Left ventricle myocardium superior (tissue), 1 donor: ENCODE measurements around the gene LRRC39. TPM values are rescaled to one million over a fixed set of nuclear protein-coding genes. Genes with fewer than 3 reads are reported as not detected.
"Not testable (repeated sequence)": the region's sequence is repeated elsewhere in the genome, so short reads cannot be mapped to it uniquely, and the experiment has no call there.

Source experiments
- ATAC-seq: fragments of 200-7000 bp; cut with Tn5 transposase; one replicate; pipeline ENCODE4 v1.9.1; 2020; ENCODE audit warnings: mild to moderate bottlenecking, moderate library complexity
- DNase-seq: peaks from one replicate; pipeline ENCODE4 v3.0.0-alpha.2; 2020
- intact Hi-C: fragments of 100-400 bp; cut with micrococcal nuclease; formaldehyde crosslinking; loops from one replicate; pipeline ENCODE4 v1.11.0; 2022
- long read RNA-seq: library from polyadenylated mRNA; unstranded; transcript quantifications from one replicate; pipeline ENCODE4 v2.0.0, GENCODE V29; 2021
- total RNA-seq: library from RNA; stranded (reverse); fragmentation: NEBNext Ultra II Directional; extraction: Animal tissue kit (Norgen Biotek cat#: 25700); gene quantifications from one replicate; pipeline ENCODE4 v1.2.1, GENCODE V29; 2021
- donor health status: DM: no; HTN: yes; CAD: no; lungs with severe emphysema.

LRRC39 gene
- total RNA-seq: 209 TPM
- long read RNA-seq, transcript LRRC39-202 (10 exons, 1,396 nt): major isoform, 121 of 173 reads
- long read RNA-seq, partial matches to known transcripts: 28 of 173 reads
- long read RNA-seq, other reads (novel, unspliced or antisense): 24 of 173 reads

- DNase-seq (no peak), ATAC-seq (peak; percentile 88)
- intact Hi-C loops: no loop called here
Measured at GRCh38 chr1:100178091-100178490, at the start of gene LRRC39. Gene LRRC39, minus strand, starts transcription at chr1:100178256. Its CDS starts 9,740 bp downstream, at chr1:100168516.

GRCh38 chr1:100222428-100222827, 44.4 kb upstream of the LRRC39 start:
- ATAC-seq: no peak
- intact Hi-C loops: no loop called here

GRCh38 chr1:100219883-100220282, 41.8 kb upstream of the LRRC39 start:
- ATAC-seq (no peak), DNase-seq (no peak)
- intact Hi-C loops: no loop called here

More at GRCh38 chr1:100222428-100222827, 44.4 kb upstream of the LRRC39 start:
- no peak for DNase-seq

GRCh38 chr1:100219457-100219856, 41.4 kb upstream of the LRRC39 start:
- ATAC-seq (no peak), DNase-seq (no peak)
- intact Hi-C loops: no loop called here

- ATAC-seq (peak; percentile 96), DNase-seq (peak; percentile 67)
- intact Hi-C loops: no loop called here
Measured at GRCh38 chr1:100217834-100218233, 39.8 kb upstream of the LRRC39 start.

- DNase-seq: no peak
- intact Hi-C loops: no loop called here
Measured at GRCh38 chr1:100215101-100215500, 37.0 kb upstream of the LRRC39 start.

GRCh38 chr1:100213141-100213540, 35.1 kb upstream of the LRRC39 start:
- DNase-seq (no peak), ATAC-seq (no peak)
- intact Hi-C loops: no loop called here

More at GRCh38 chr1:100215101-100215500, 37.0 kb upstream of the LRRC39 start:
- no peak for ATAC-seq

GRCh38 chr1:100206301-100206700, 28.2 kb upstream of the LRRC39 start:
- no peak for DNase-seq
- no peak for ATAC-seq
- intact Hi-C loops: no loop called here

- intact Hi-C loops, ATAC-seq, DNase-seq: not testable (repeated sequence)
Measured at GRCh38 chr1:100205593-100205992, 27.5 kb upstream of the LRRC39 start.

GRCh38 chr1:100205103-100205502, 27.0 kb upstream of the LRRC39 start:
- intact Hi-C loops, ATAC-seq, DNase-seq: not testable (repeated sequence)

GRCh38 chr1:100202703-100203102, 24.6 kb upstream of the LRRC39 start:
- DNase-seq, ATAC-seq, intact Hi-C loops: not testable (repeated sequence)

GRCh38 chr1:100200060-100200459, 22.0 kb upstream of the LRRC39 start:
- DNase-seq, intact Hi-C loops, ATAC-seq: not testable (repeated sequence)

GRCh38 chr1:100198596-100198995, 20.5 kb upstream of the LRRC39 start:
- intact Hi-C loops: no loop called here
- ATAC-seq (no peak), DNase-seq (no peak)

- peak; percentile 92 for ATAC-seq
- intact Hi-C loops: no loop called here
- no peak for DNase-seq
Measured at GRCh38 chr1:100188617-100189016, 10.6 kb upstream of the LRRC39 start.

- intact Hi-C loops: no loop called here
- peak; percentile 43 for DNase-seq
- ATAC-seq: peak; percentile 89
Measured at GRCh38 chr1:100187912-100188311, 9.9 kb upstream of the LRRC39 start.

GRCh38 chr1:100184536-100184935, 6.5 kb upstream of the LRRC39 start:
- no peak for ATAC-seq
- intact Hi-C loops: no loop called here
- DNase-seq: no peak

- DNase-seq (no peak), ATAC-seq (no peak)
- intact Hi-C loops: no loop called here
Measured at GRCh38 chr1:100183370-100183769, 5.3 kb upstream of the LRRC39 start.

GRCh38 chr1:100177295-100178041, 588 bp downstream of the LRRC39 start:
- intact Hi-C loops: no loop called here
- ATAC-seq (peak; percentile 51), DNase-seq (no peak)

GRCh38 chr1:100168051-100168450, 10.0 kb downstream of the LRRC39 start:
- intact Hi-C loops: no loop called here
- DNase-seq (no peak), ATAC-seq (no peak)

- no peak for DNase-seq
- intact Hi-C loops: loop anchor here (1.0 kb wide), 1 partner anchor 27 kb away; no protein-coding TSS in a partner anchor
- ATAC-seq: no peak
Measured at GRCh38 chr1:100164702-100165101, 13.4 kb downstream of the LRRC39 start.

- ATAC-seq: peak; percentile 66
- no peak for DNase-seq
- intact Hi-C loops: no loop called here
Measured at GRCh38 chr1:100164216-100164615, 13.8 kb downstream of the LRRC39 start.
